A549 treated with RU486 at 1 μM for 4 hours (cell line): ENCODE data around the gene RNASEH2A. TPM values are rescaled to one million over a fixed set of nuclear protein-coding genes. Genes with fewer than 3 reads are reported as not detected.

Experiments used
- total RNA-seq: library from RNA; stranded (reverse); fragments of 200-300 nt; extraction: Qiagen RNA extraction; gene quantifications from 5 replicates; pipeline ENCODE4 v1.2.3, GENCODE V29; 2022; ENCODE audit warnings: low read depth

Gene RNASEH2A
- total RNA-seq = 32.3 to 49.1 TPM (median 44.2 TPM) in 5 replicates

DNA sequence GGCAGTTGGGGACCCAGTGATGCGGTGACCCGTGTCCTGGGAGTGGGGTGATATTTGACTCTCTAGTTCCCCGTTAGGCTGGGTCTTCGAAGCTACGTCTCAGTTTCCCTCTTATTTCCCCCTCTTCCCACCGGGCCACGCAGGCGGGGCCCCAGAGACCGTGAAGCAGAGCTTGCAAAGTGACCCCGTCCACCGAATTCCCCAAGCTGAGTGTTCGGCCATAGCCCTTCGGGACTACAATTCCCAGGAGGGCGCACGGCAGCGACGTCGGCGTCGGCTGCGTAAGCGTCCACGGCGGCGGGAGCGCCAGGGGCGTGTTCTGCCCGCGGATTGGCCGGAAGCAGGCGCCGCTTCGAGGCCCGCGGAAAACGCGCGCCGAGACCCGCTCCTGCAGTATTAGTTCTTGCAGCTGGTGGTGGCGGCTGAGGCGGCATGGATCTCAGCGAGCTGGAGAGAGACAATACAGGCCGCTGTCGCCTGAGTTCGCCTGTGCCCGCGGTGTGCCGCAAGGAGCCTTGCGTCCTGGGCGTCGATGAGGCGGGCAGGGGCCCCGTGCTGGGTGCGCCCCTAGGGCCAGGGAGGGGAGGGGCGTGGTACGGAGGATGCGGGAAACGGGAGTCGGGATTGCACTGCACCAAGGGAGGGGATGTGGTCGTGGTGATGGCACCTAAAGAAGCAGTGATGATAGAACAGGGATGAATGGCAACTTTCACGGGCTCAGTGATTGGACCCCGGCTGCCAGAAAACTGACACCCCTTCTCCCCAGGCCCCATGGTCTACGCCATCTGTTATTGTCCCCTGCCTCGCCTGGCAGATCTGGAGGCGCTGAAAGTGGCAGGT is at the start of gene RNASEH2A:
RNASEH2A (plus strand) TSS at position 343 of the 840 bp plus-strand sequence; CDS start at position 433, 90 bp downstream.

DNA sequence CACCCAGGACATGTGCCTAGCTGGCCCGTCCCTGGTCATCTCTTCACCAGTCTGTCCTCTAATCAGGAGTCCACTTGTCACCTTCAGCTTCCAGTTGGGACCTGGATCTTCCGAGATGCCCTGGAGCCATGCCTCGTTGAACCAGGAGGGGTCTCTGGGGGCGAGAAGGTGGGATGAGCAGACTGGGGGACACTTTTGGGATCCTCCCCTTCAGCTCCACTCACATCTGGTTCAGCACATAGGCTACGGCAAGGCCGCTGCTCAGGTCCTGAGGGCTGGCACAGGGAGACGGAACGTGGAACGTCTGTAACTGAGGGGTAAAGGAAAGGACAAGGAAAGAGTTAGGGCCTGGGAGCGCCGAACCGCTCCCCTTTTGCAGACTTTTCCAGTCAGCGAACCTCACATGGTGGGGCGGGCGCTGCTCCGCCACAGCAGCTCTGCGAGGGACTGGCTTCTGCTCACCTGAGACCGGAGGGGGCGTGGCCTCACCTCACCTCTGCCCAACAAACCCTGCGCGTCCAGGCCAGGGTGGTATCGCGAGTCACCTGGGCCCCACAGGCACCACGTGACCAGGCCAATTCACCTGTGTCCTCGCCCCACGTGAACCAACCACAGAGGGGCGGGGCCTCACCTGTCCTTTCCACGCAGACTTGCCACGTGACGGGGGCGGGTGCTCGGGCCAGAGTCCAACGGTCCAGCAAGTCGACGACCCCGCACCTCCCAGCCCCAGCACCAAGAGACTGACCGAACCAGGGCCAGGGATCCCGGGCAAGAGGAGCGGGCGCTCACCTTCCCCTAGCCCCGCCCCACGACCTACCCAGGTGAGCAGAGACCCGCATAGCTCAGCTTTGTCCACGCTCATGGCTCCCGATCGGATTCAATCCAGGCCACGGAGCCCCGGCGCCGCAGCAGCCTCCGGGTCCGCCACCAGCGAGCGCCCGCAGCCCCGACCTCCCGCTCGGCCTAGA is 31.5 kb upstream of the RNASEH2A start, which contains the start of gene HOOK2:
HOOK2 (minus strand) TSS at position 965 of the 968 bp plus-strand sequence; CDS start at position 862, 103 bp downstream.

DNA sequence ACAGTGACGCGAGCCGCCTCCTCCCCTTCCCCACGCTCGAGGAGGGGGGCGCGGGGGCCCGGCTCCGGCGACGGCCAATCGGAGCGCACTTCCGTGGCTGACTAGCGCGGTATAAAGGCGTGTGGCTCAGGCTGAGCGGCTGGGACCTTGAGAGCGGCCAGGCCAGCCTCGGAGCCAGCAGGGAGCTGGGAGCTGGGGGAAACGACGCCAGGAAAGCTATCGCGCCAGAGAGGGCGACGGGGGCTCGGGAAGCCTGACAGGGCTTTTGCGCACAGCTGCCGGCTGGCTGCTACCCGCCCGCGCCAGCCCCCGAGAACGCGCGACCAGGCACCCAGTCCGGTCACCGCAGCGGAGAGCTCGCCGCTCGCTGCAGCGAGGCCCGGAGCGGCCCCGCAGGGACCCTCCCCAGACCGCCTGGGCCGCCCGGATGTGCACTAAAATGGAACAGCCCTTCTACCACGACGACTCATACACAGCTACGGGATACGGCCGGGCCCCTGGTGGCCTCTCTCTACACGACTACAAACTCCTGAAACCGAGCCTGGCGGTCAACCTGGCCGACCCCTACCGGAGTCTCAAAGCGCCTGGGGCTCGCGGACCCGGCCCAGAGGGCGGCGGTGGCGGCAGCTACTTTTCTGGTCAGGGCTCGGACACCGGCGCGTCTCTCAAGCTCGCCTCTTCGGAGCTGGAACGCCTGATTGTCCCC is 14.9 kb upstream of the RNASEH2A start, which contains the start of gene JUNB:
JUNB (plus strand) TSS at position 142 of the 706 bp plus-strand sequence; CDS start at position 428, 286 bp downstream.

DNA sequence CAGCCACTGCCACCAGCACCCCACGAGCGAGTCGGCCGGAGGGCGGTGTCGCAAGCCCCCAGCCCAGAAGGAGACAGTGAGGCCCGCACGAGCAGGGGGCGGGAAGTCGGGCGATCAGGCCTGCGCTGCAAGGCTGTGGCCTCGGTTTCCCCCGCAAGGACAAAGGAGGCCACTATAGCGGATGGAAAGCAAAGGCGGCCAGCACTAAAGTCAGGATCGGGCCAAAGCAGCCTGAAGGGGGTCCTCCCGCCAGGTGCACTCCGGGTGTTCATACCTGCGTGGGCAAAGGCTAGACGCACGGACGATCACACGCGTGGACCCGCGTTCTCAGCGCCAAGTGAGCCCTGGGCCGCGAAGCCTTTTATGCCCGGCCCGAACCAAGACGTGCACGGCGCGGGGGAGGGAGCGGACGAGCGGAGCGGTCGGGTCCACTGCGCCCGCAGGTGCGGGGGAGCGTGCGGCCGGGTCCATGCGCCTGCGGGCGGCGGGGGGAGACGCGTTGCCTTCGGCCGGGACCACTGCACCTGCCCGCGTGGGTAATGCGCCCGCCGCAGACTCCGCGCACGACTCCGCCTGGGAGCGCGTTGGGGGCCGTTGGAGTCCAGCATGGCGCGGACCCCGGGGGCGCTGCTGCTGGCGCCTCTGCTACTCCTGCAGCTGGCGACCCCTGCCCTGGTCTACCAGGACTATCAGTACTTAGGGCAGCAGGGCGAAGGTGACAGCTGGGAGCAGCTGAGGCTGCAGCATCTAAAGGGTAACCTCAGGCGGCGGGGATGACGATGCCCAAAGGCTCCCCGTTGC is 4.7 kb upstream of the RNASEH2A start, which contains the start of the genes PRDX2 and THSD8:
PRDX2 (minus strand) TSS at position 335 of the 801 bp plus-strand sequence. CDS start 539 bp downstream, outside the sequence.
THSD8 (plus strand) TSS at position 604 of the 801 bp plus-strand sequence; CDS start at position 607, 3 bp downstream.

DNA sequence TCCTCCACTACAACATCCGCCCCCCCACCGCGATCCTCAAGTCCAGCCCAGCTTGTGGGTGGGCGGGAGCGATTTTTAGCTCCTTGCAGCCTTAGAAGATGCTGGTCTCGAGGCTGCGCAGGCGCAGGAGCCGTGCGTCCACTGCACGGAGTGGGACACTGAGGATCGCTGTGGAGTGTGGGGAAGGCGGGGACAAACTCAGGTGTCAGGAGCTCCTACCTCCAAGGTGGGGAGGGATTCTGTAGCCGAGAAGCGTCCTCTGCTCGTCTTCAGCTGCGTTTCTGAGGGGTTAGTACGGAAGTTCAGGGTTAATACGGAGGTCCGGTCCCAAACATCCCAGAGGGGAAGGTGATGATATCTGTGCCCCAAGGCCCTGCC is 28.2 kb downstream of the RNASEH2A start, which contains the start of gene RTBDN:
RTBDN (minus strand) TSS at position 14 of the 378 bp plus-strand sequence. CDS start 4,600 bp downstream, outside the sequence.

DNA sequence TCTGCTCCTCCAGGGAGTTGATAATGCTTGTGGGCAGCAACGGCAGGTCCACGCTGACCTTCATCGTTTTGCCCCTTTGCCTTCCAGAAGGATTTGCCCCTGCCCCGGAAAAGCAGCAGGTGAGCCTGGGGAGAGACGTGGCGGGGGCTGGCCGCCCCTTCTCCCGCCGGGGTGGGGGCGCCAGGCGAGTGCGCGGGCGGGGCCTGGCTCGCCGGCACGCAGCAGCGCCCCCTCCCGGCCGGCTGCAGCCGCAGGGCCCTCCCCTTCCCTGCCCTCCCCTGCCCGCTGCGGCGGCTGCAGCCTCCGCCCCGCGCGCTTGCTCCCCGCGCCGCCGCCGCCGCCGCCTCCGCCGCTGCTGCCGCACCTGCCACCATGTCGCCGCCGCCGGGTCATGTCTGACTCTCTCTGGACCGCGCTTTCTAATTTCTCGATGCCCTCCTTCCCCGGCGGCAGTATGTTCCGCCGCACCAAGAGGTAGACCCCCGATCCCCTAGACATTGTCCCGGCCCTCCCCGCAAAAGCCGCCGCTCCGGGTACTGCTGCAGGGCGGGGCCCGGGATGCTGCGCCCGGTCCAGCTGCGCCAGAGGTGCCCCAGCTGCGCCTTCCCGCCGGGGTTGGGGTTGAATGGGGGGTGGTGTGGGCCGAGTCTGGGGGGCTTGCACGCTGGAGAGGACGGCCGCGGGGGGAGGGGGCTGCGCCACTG is 31.9 kb downstream of the RNASEH2A start, which contains the start of gene MAST1:
MAST1 (plus strand) TSS at position 334 of the 704 bp plus-strand sequence; CDS start at position 392, 58 bp downstream.

Other genes starting within 250 kb of the RNASEH2A start
- gene ZNF490, start 195.8 kb upstream of the RNASEH2A start, total RNA-seq = 0.45 to 0.81 TPM (median 0.66 TPM) in 5 replicates
- gene ZNF791, start 195.7 kb upstream of the RNASEH2A start, total RNA-seq = 4.3 to 6.2 TPM (median 5.3 TPM) in 5 replicates
- 16.4 to 21.2 TPM (median 17.4 TPM) in 5 replicates for gene MAN2B1, start 139.8 kb upstream of the RNASEH2A start, total RNA-seq
- gene WDR83, start 139.8 kb upstream of the RNASEH2A start, total RNA-seq = 7.9 to 11.6 TPM (median 10.0 TPM) in 5 replicates
- 40.7 to 54.1 TPM (median 49.5 TPM) in 5 replicates for gene DHPS, start 124.7 kb upstream of the RNASEH2A start, total RNA-seq
- gene GNG14, start 118.6 kb upstream of the RNASEH2A start, total RNA-seq = not detected in 5 replicates
- 8.2 to 13.6 TPM (median 11.5 TPM) in 5 replicates for gene FBXW9, start 110.0 kb upstream of the RNASEH2A start, total RNA-seq
- gene TNPO2, start 82.7 kb upstream of the RNASEH2A start, total RNA-seq = 27.4 to 35.2 TPM (median 32.5 TPM) in 5 replicates
- 156 to 216 TPM (median 205 TPM) in 5 replicates for gene TRIR, start 71.9 kb upstream of the RNASEH2A start, total RNA-seq
- gene GET3, start 69.1 kb upstream of the RNASEH2A start, total RNA-seq = 70.9 to 96.0 TPM (median 93.4 TPM) in 5 replicates
- gene BEST2, start 54.8 kb upstream of the RNASEH2A start, total RNA-seq = 0.05 to 0.14 TPM in 2 of 5 replicates, not detected in the others
- gene HOOK2, start 31.0 kb upstream of the RNASEH2A start, total RNA-seq = 8.1 to 12.5 TPM (median 9.9 TPM) in 5 replicates
- 86.0 to 165 TPM (median 133 TPM) in 5 replicates for gene JUNB, start 15.1 kb upstream of the RNASEH2A start, total RNA-seq
- gene PRDX2, start 4.8 kb upstream of the RNASEH2A start, total RNA-seq = 0.48 to 1.4 TPM (median 0.76 TPM) in 5 replicates
- gene THSD8, start 4.5 kb upstream of the RNASEH2A start, total RNA-seq = 0.70 to 17.2 TPM (median 12.5 TPM) in 4 of 5 replicates, not detected in the other
- 0.10 to 0.34 TPM (median 0.22 TPM) in 4 of 5 replicates, not detected in the other for gene RTBDN, start 28.0 kb downstream of the RNASEH2A start, total RNA-seq
- 1.1 to 2.5 TPM (median 1.6 TPM) in 5 replicates for gene MAST1, start 31.9 kb downstream of the RNASEH2A start, total RNA-seq
- gene DNASE2, start 74.9 kb downstream of the RNASEH2A start, total RNA-seq = 25.6 to 33.3 TPM (median 31.1 TPM) in 5 replicates
- not detected in 5 replicates for gene KLF1, start 80.6 kb downstream of the RNASEH2A start, total RNA-seq
- 9.1 to 10.2 TPM (median 9.5 TPM) in 5 replicates for gene GCDH, start 84.6 kb downstream of the RNASEH2A start, total RNA-seq
- 0.33 to 0.79 TPM (median 0.42 TPM) in 5 replicates for gene SYCE2, start 112.7 kb downstream of the RNASEH2A start, total RNA-seq
- 65.9 to 84.1 TPM (median 74.6 TPM) in 5 replicates for gene FARSA, start 127.1 kb downstream of the RNASEH2A start, total RNA-seq
- 505 to 682 TPM (median 539 TPM) in 5 replicates for gene CALR, start 132.0 kb downstream of the RNASEH2A start, total RNA-seq
- gene RAD23A, start 139.3 kb downstream of the RNASEH2A start, total RNA-seq = 68.9 to 85.3 TPM (median 84.8 TPM) in 5 replicates
- 33.1 to 59.6 TPM (median 54.1 TPM) in 5 replicates for gene GADD45GIP1, start 150.6 kb downstream of the RNASEH2A start, total RNA-seq
- not detected in 5 replicates for gene DAND5, start 163.0 kb downstream of the RNASEH2A start, total RNA-seq
- 3.3 to 5.4 TPM (median 3.8 TPM) in 5 replicates for gene NFIX, start 188.9 kb downstream of the RNASEH2A start, total RNA-seq